B cell (primary cell): Measurements from ENCODE around the gene TTC27.

Experiments used
- CTCF ChIP-seq: fragments of 200-600 bp; IDR thresholded peaks from one replicate; pipeline ENCODE4 v1.8.0; 2022; ENCODE audit warnings: antibody characterized with exemption, mild to moderate bottlenecking
- EZH2 ChIP-seq: IDR thresholded peaks from 2 replicates; pipeline ENCODE4 v1.6.1; 2012; ENCODE audit warnings: borderline replicate concordance, low read depth, mild to moderate bottlenecking, moderate library complexity, low read length; ENCODE audit not compliant: insufficient read depth, poor library complexity, severe bottlenecking

- TF ChIP-seq CTCF (no peak), EZH2 (no peak)
Measured at GRCh38 chr2:32783933-32784332, 156.1 kb downstream of the TTC27 start.
